ENCODE data around the gene TRIM62. TPM values are rescaled to one million over a fixed set of nuclear protein-coding genes. Genes with fewer than 3 reads are reported as not detected.
"Not testable (repeated sequence)": the region's sequence is repeated elsewhere in the genome, so short reads cannot be mapped to it uniquely, and the experiment has no call there.

TRIM62 gene
- total RNA-seq, 2 donors from 2014 or later, result 29.4 to 32.7 TPM

DNA sequence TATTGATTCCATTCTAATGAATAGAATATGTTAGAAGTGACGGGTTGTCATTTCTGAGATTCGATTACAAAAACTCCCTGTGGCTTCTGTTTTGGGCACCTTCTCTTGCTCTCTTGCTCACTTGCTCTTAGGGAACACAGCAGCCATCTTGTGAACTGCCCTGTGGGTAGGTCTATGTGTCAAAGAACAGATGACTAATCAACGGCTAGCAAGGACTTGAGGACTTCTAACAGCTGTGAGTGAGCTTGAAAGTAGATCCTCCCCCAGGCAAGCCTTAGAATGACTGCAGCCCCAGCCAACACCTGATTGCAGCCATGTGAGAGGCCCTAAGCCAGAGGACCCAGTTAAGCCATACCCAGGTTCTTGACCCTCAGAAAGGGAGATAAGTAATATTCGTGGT is 51.5 kb downstream of the TRIM62 start:
- no peak for ATAC-seq
- H3K4me1 Mint-ChIP-seq, result peaks cover 44% of the 10 kb centered on the region
- H3K9me3 ChIP-seq (ENCODE audit: control insufficient read depth, low read length, poor library complexity, severe bottlenecking), result no peaks in the 10 kb centered on the region
- no peak overlapping the region for H3K4me3 Mint-ChIP-seq
- peak overlapping the region; percentile 96 for H3K27ac Mint-ChIP-seq
- H3K27me3 Mint-ChIP-seq, result no peaks in the 10 kb centered on the region
- DNase-seq, result no peak
- H3K36me3 Mint-ChIP-seq (ENCODE audit: low read depth), result peaks cover 6% of the 10 kb centered on the region

DNA sequence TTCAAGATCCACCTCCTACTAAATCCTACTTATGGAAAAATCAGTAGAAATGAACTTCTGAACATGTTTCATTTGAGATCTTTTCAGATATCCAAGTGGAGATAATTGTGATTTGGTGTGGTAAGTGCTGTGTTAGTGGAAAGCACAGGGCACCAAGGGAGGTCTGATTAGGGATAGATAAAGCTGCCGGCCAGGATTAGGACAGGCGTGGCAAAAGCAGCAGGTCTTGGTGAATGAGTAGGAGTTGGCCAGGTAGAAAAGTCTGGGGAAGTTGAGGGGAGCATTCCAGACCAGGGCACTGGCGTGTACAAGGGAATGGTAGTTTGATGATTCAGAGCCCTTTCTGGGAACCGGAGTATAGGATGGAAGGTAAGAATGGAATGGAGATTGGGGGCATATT is 53.1 kb downstream of the TRIM62 start:
- Mint-ChIP-seq H3K4me3 (peak overlapping the region; percentile 95), H3K36me3 (ENCODE audit: low read depth) (peaks cover 9% of the 10 kb centered on the region), H3K27ac (peak overlapping the region; percentile 96), H3K27me3 (no peaks in the 10 kb centered on the region), H3K4me1 (peaks cover 44% of the 10 kb centered on the region)
- DNase-seq (no peak), ATAC-seq (no peak)
- no peaks in the 10 kb centered on the region for H3K9me3 ChIP-seq (ENCODE audit: control insufficient read depth, low read length, poor library complexity, severe bottlenecking)

DNA sequence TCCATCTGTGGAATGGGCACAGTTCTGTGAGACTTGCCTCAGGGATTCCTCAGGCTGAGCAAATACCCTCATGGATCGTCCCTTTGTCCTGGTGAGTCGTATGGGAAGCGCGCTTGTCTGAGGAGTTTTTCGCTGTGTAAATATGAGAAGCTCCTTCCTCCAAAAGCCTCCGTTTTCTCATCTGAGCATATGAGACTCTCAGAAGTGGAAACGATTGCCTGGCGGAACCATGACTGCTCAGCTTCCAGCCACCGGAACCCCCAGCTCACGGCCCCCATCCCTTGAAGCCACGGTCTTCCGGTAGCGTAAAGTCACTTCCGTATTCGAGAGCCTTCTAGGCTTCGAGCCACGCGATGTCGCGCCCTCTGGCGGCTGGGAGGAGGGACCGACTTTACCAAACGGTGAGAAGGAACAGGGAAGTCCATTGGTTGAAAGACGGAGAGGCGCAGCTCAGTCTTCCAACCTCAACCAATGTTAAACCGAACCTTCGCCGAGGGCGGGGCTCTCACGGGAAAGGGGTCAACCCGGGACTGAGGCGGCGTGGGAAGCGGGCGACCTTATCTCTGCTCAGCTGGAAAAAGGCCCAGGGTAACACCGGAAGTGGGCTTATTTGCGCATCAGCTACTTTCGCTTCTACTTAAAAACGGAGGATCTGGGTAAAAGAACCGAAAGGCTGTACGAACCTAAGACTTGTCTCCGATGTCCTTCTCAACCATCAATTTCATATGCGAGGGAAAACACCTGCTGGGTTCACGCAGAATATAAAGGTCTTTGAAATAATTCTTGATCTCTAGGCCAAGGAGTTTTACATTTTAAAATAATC is 54.6 kb downstream of the TRIM62 start:
- H3K27ac Mint-ChIP-seq, result peak overlapping the region; percentile 96
- no peaks in the 10 kb centered on the region for H3K9me3 ChIP-seq (ENCODE audit: control insufficient read depth, low read length, poor library complexity, severe bottlenecking)
- H3K27me3 Mint-ChIP-seq, result no peaks in the 10 kb centered on the region
- ATAC-seq (peak; percentile 87), DNase-seq (peak; percentile 96)
- peaks cover 42% of the 10 kb centered on the region for H3K4me1 Mint-ChIP-seq
- H3K36me3 Mint-ChIP-seq (ENCODE audit: low read depth), result peaks cover 7% of the 10 kb centered on the region
- H3K4me3 Mint-ChIP-seq, result peak overlapping the region; percentile 95

- peak overlapping the region; percentile 95 for H3K4me3 Mint-ChIP-seq
- peaks cover 7% of the 10 kb centered on the region for H3K36me3 Mint-ChIP-seq (ENCODE audit: low read depth)
- H3K9me3 ChIP-seq (ENCODE audit: control insufficient read depth, low read length, poor library complexity, severe bottlenecking), result no peaks in the 10 kb centered on the region
- ATAC-seq, result peak; percentile 11
- no peak for DNase-seq
- peaks cover 42% of the 10 kb centered on the region for H3K4me1 Mint-ChIP-seq
- H3K27me3 Mint-ChIP-seq, result no peaks in the 10 kb centered on the region
- peak overlapping the region; percentile 96 for H3K27ac Mint-ChIP-seq
Measured at GRCh38 chr1:33126411-33127000, 55.3 kb downstream of the TRIM62 start.

DNA sequence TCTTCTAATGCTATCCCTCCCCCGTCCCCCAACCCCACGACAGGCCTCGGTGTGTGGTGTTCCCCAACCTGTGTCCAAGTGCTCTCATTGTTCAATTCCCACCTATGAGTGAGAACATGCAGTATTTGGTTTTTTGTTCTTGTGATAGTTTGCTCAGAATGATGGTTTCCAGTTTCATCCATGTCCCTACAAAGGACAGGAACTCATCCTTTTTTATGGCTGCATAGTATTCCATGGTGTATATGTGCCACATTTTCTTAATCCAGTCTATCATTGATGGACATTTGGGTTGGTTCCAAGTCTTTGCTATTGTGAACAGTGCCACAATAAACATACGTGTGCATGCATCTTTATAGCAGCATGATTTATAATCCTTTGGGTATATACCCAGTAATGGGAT is 57.2 kb downstream of the TRIM62 start:
- H3K9me3 ChIP-seq (ENCODE audit: control insufficient read depth, low read length, poor library complexity, severe bottlenecking); DNase-seq; ATAC-seq; H3K36me3 Mint-ChIP-seq (ENCODE audit: low read depth); H3K27me3 Mint-ChIP-seq; H3K27ac Mint-ChIP-seq; H3K4me3 Mint-ChIP-seq: not testable (repeated sequence)
- H3K4me1 Mint-ChIP-seq, result peaks cover 31% of the 10 kb centered on the region

GRCh38 chr1:33123266-33123665 is 58.6 kb downstream of the TRIM62 start:
- no peak overlapping the region for H3K4me3 Mint-ChIP-seq
- H3K27ac Mint-ChIP-seq, result peak overlapping the region; percentile 83
- DNase-seq (no peak), ATAC-seq (no peak)
- H3K4me1 Mint-ChIP-seq, result peaks cover 25% of the 10 kb centered on the region
- peaks cover 5% of the 10 kb centered on the region for H3K36me3 Mint-ChIP-seq (ENCODE audit: low read depth)
- H3K27me3 Mint-ChIP-seq, result no peaks in the 10 kb centered on the region
- H3K9me3 ChIP-seq (ENCODE audit: control insufficient read depth, low read length, poor library complexity, severe bottlenecking), result no peaks in the 10 kb centered on the region

- ATAC-seq, result no peak
- Mint-ChIP-seq H3K27me3 (no peaks in the 10 kb centered on the region), H3K27ac (peak overlapping the region; percentile 83), H3K36me3 (ENCODE audit: low read depth) (peaks cover 5% of the 10 kb centered on the region), H3K4me1 (peaks cover 25% of the 10 kb centered on the region), H3K4me3 (no peak overlapping the region)
- H3K9me3 ChIP-seq (ENCODE audit: control insufficient read depth, low read length, poor library complexity, severe bottlenecking), result no peaks in the 10 kb centered on the region
- no peak for DNase-seq
Measured at GRCh38 chr1:33122483-33123178, 59.2 kb downstream of the TRIM62 start.

GRCh38 chr1:33121728-33122127 is 60.1 kb downstream of the TRIM62 start:
- H3K9me3 ChIP-seq (ENCODE audit: control insufficient read depth, low read length, poor library complexity, severe bottlenecking), result no peaks in the 10 kb centered on the region
- ATAC-seq (no peak), DNase-seq (no peak)
- no peak overlapping the region for H3K27ac Mint-ChIP-seq
- no peaks in the 10 kb centered on the region for H3K27me3 Mint-ChIP-seq
- H3K4me1 Mint-ChIP-seq, result peaks cover 18% of the 10 kb centered on the region
- no peak overlapping the region for H3K4me3 Mint-ChIP-seq
- H3K36me3 Mint-ChIP-seq (ENCODE audit: low read depth), result peaks cover 5% of the 10 kb centered on the region

GRCh38 chr1:33120436-33121231 is 61.2 kb downstream of the TRIM62 start:
- Mint-ChIP-seq H3K36me3 (ENCODE audit: low read depth) (peaks cover 7% of the 10 kb centered on the region), H3K27ac (no peak overlapping the region), H3K4me1 (peaks cover 13% of the 10 kb centered on the region), H3K27me3 (no peaks in the 10 kb centered on the region), H3K4me3 (no peak overlapping the region)
- DNase-seq (no peak), ATAC-seq (no peak)
- no peaks in the 10 kb centered on the region for H3K9me3 ChIP-seq (ENCODE audit: control insufficient read depth, low read length, poor library complexity, severe bottlenecking)

GRCh38 chr1:33119532-33120217 is 62.2 kb downstream of the TRIM62 start:
- Mint-ChIP-seq H3K4me3 (no peak overlapping the region), H3K4me1 (peaks cover 9% of the 10 kb centered on the region), H3K36me3 (ENCODE audit: low read depth) (peaks cover 4% of the 10 kb centered on the region), H3K27me3 (no peaks in the 10 kb centered on the region), H3K27ac (peak overlapping the region; percentile 74)
- H3K9me3 ChIP-seq (ENCODE audit: control insufficient read depth, low read length, poor library complexity, severe bottlenecking), result no peaks in the 10 kb centered on the region
- DNase-seq (no peak), ATAC-seq (no peak)

DNA sequence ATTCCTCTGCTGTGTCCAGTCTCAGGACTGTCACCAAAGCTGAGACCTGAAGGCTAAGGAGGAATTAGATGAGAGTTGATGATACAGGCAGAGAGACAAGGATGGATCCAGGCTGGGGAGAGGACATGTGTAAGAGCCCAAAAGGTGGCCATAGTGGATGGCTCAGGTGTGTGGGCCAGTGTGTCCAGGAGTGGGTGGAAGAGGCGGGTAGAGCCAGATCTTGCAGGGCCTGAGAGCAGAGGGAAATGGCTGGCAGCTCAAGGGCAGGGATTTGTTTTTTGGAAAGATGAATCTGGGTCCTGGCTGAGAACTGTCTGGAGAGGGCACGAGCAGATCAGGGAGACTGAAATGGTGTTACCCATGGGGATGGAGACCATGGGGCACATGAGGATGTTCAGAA is 62.8 kb downstream of the TRIM62 start:
- no peak overlapping the region for H3K4me3 Mint-ChIP-seq
- ATAC-seq (no peak), DNase-seq (no peak)
- no peaks in the 10 kb centered on the region for H3K9me3 ChIP-seq (ENCODE audit: control insufficient read depth, low read length, poor library complexity, severe bottlenecking)
- no peaks in the 10 kb centered on the region for H3K27me3 Mint-ChIP-seq
- peaks cover 4% of the 10 kb centered on the region for H3K36me3 Mint-ChIP-seq (ENCODE audit: low read depth)
- peaks cover 9% of the 10 kb centered on the region for H3K4me1 Mint-ChIP-seq
- H3K27ac Mint-ChIP-seq, result peak overlapping the region; percentile 74

- DNase-seq, result no peak
- no peak for ATAC-seq
- no peak overlapping the region for H3K27ac Mint-ChIP-seq
- H3K4me3 Mint-ChIP-seq, result no peak overlapping the region
- no peaks in the 10 kb centered on the region for H3K27me3 Mint-ChIP-seq
- peaks cover 9% of the 10 kb centered on the region for H3K4me1 Mint-ChIP-seq
- H3K36me3 Mint-ChIP-seq (ENCODE audit: low read depth), result peaks cover 4% of the 10 kb centered on the region
- no peaks in the 10 kb centered on the region for H3K9me3 ChIP-seq (ENCODE audit: control insufficient read depth, low read length, poor library complexity, severe bottlenecking)
Measured at GRCh38 chr1:33118274-33118673, 63.6 kb downstream of the TRIM62 start.
